ENCODE data around the gene PRR15L. TPM values are rescaled to one million over a fixed set of nuclear protein-coding genes. Genes with fewer than 3 reads are reported as not detected.

Gene PRR15L
- polyA plus RNA-seq, 1 donor (not counting 4 experiments of a cell fraction or from before 2014, with no cell fraction given) = 0.16 TPM

DNA sequence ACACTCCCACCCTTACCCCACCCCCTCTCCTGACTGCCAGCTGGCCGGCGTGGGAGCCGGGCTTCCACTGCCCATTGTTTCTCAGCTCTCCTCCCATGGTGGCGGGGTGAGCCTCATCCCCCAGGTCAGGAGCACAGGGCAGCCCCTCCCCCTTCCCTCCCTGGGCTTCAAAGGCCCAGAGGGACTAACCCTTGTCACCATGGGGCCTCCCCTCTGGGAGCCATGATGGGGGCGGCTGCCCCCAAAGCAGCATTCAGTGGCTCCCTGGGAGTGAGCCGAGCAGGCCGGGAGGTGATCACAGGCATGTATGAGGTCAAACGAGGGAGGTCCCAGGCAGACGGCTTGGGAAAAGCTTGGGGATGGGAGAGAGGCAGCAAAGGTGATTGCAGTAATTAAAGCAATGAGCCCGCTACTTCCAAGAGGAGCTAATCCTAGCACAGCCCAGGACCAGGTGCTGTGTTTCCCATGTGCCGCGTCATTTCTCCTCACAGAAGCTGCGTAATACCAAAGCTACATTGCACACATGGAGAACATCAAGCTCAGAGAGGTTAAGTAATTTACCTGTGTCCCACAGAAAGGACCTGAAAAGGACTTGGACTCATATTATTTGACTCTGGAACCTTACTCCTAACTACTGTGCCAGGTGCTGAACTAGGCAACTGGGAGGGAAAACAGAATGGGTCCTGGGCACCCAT lies 37.7 kb upstream of the PRR15L start:
- FAIRE-seq (no peak), DNase-seq (ENCODE audit: low read depth, low spot score) (no peak)
- Histone ChIP-seq H3K27ac (ENCODE audit: control insufficient read depth, insufficient read depth, low read length) (no peak overlapping the region), H3K9me3 (ENCODE audit: control insufficient read depth, low read depth, low read length) (no peaks in the 10 kb centered on the region), H3K4me1 (ENCODE audit: control insufficient read depth, extremely low read depth, insufficient read depth, low read length) (no peaks in the 10 kb centered on the region), H3K79me2 (ENCODE audit: control insufficient read depth, insufficient read depth, low read length) (no peaks in the 10 kb centered on the region), H2AFZ (ENCODE audit: control insufficient read depth, low read length) (no peak overlapping the region), H3K9ac (ENCODE audit: control insufficient read depth, extremely low read depth, insufficient read depth, low read length) (no peak overlapping the region), H3K4me3 (ENCODE audit: control insufficient read depth in 2 of 3, extremely low read depth in 1 of 3, insufficient read depth in 2 of 3, low read depth in 1 of 3, low read length in 3 of 3) (no peak overlapping the region), H3K27me3 (ENCODE audit: control insufficient read depth, extremely low read depth, insufficient read depth, low read length) (no peaks in the 10 kb centered on the region), H3K9me1 (ENCODE audit: control insufficient read depth, extremely low read depth, insufficient read depth, low read length) (no peaks in the 10 kb centered on the region), H3K36me3 (ENCODE audit: control insufficient read depth in 2 of 2, extremely low read depth in 1 of 2, insufficient read depth in 2 of 2, low read length in 2 of 2) (no peaks in the 10 kb centered on the region), H3K4me2 (ENCODE audit: control insufficient read depth, extremely low read depth, insufficient read depth, low read depth, low read length) (no peak overlapping the region), H4K20me1 (ENCODE audit: control insufficient read depth, extremely low read depth, insufficient read depth, low read length) (no peaks in the 10 kb centered on the region)
- TF ChIP-seq EZH2 (IDR thresholded peaks at IDR 0.05; ENCODE audit: low read length) = no peak
- TF ChIP-seq, protein P1, sequence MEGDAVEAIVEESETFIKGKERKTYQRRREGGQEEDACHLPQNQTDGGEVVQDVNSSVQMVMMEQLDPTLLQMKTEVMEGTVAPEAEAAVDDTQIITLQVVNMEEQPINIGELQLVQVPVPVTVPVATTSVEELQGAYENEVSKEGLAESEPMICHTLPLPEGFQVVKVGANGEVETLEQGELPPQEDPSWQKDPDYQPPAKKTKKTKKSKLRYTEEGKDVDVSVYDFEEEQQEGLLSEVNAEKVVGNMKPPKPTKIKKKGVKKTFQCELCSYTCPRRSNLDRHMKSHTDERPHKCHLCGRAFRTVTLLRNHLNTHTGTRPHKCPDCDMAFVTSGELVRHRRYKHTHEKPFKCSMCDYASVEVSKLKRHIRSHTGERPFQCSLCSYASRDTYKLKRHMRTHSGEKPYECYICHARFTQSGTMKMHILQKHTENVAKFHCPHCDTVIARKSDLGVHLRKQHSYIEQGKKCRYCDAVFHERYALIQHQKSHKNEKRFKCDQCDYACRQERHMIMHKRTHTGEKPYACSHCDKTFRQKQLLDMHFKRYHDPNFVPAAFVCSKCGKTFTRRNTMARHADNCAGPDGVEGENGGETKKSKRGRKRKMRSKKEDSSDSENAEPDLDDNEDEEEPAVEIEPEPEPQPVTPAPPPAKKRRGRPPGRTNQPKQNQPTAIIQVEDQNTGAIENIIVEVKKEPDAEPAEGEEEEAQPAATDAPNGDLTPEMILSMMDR (optimal IDR thresholded peaks at IDR 0.05 in 1 of 3, IDR thresholded peaks at IDR 0.05 in 1 of 3, conservative IDR thresholded peaks at IDR 0.05 in 1 of 3; ENCODE audit: extremely low read depth in 1 of 3, insufficient read depth in 2 of 3, low read length in 3 of 3) = no peak
- dilution Hi-C loops (cut with MboI; ENCODE audit: extremely low pct_ligation_motif_present, low sequenced_read_pairs) = no loop called here

DNA sequence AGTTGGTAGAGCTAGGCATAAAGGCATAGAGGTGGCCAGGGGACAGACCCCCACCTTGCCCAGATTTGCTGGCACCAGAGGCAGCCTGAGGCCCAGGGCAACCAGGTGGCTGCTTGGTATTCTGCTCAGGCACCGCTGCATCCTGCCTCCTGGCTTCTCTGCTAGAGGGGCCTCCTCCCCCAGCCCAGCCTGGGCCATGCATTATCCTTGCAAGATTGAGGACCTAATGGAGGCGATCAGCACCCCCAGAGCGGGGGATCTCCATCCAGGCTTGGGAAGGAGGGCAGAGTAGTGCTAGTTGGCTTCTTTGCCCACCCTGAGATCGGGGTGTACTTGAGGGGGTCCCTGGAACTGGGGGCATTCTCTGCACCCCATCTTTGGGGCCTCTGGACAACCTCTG lies 37.0 kb upstream of the PRR15L start:
- no peaks in the 10 kb centered on the region for H3K36me3 ChIP-seq (ENCODE audit: control insufficient read depth in 2 of 2, extremely low read depth in 1 of 2, insufficient read depth in 2 of 2, low read length in 2 of 2)
- H3K79me2 ChIP-seq (ENCODE audit: control insufficient read depth, insufficient read depth, low read length) = no peaks in the 10 kb centered on the region
- H3K27me3 ChIP-seq (ENCODE audit: control insufficient read depth, extremely low read depth, insufficient read depth, low read length) = no peaks in the 10 kb centered on the region
- H2AFZ ChIP-seq (ENCODE audit: control insufficient read depth, low read length) = no peak overlapping the region
- H3K9me1 ChIP-seq (ENCODE audit: control insufficient read depth, extremely low read depth, insufficient read depth, low read length) = no peaks in the 10 kb centered on the region
- H3K9me3 ChIP-seq (ENCODE audit: control insufficient read depth, low read depth, low read length) = no peaks in the 10 kb centered on the region
- no peak for TF ChIP-seq EZH2 (IDR thresholded peaks at IDR 0.05; ENCODE audit: low read length)
- TF ChIP-seq, protein P1 (optimal IDR thresholded peaks at IDR 0.05 in 1 of 3, IDR thresholded peaks at IDR 0.05 in 1 of 3, conservative IDR thresholded peaks at IDR 0.05 in 1 of 3; ENCODE audit: extremely low read depth in 1 of 3, insufficient read depth in 2 of 3, low read length in 3 of 3) = no peak
- no peak overlapping the region for H3K9ac ChIP-seq (ENCODE audit: control insufficient read depth, extremely low read depth, insufficient read depth, low read length)
- no peaks in the 10 kb centered on the region for H4K20me1 ChIP-seq (ENCODE audit: control insufficient read depth, extremely low read depth, insufficient read depth, low read length)
- FAIRE-seq (no peak), DNase-seq (ENCODE audit: low read depth, low spot score) (no peak)
- H3K4me1 ChIP-seq (ENCODE audit: control insufficient read depth, extremely low read depth, insufficient read depth, low read length) = no peaks in the 10 kb centered on the region
- no peak overlapping the region for H3K4me3 ChIP-seq (ENCODE audit: control insufficient read depth in 2 of 3, extremely low read depth in 1 of 3, insufficient read depth in 2 of 3, low read depth in 1 of 3, low read length in 3 of 3)
- dilution Hi-C loops (cut with MboI; ENCODE audit: extremely low pct_ligation_motif_present, low sequenced_read_pairs) = no loop called here
- H3K27ac ChIP-seq (ENCODE audit: control insufficient read depth, insufficient read depth, low read length) = no peak overlapping the region
- no peak overlapping the region for H3K4me2 ChIP-seq (ENCODE audit: control insufficient read depth, extremely low read depth, insufficient read depth, low read depth, low read length)
